ENCODE data around the gene GABRE.
"Not testable (repeated sequence)": the region's sequence is repeated elsewhere in the genome, so short reads cannot be mapped to it uniquely, and the experiment has no call there.

Gene GABRE

GRCh38 chrX:151970027-151970426 is 4.4 kb downstream of the GABRE start:
- DNase-seq (ENCODE audit: low spot score), result no peak

GRCh38 chrX:151966236-151966635 is 8.2 kb downstream of the GABRE start:
- no peak for DNase-seq (ENCODE audit: low spot score)

- no peak for DNase-seq (ENCODE audit: low spot score)
Measured at GRCh38 chrX:151962034-151962433, 12.4 kb downstream of the GABRE start.

- DNase-seq (ENCODE audit: low spot score), result no peak
Measured at GRCh38 chrX:151958101-151958500, 16.4 kb downstream of the GABRE start.

GRCh38 chrX:151954730-151955129 is 19.7 kb downstream of the GABRE start:
- DNase-seq (ENCODE audit: low spot score), result no peak

GRCh38 chrX:151938172-151938571 is 36.3 kb downstream of the GABRE start:
- no peak for DNase-seq (ENCODE audit: low spot score)

- no peak for DNase-seq (ENCODE audit: low spot score)
Measured at GRCh38 chrX:151935358-151935757, 39.1 kb downstream of the GABRE start.

- peak; percentile 4 for DNase-seq (ENCODE audit: low spot score)
Measured at GRCh38 chrX:151929126-151929525, 45.4 kb downstream of the GABRE start.

- DNase-seq (ENCODE audit: low spot score), result no peak
Measured at GRCh38 chrX:151923648-151924047, 50.8 kb downstream of the GABRE start.

GRCh38 chrX:151922692-151923091 is 51.8 kb downstream of the GABRE start:
- no peak for DNase-seq (ENCODE audit: low spot score)

- DNase-seq (ENCODE audit: low spot score), result no peak
Measured at GRCh38 chrX:151921866-151922265, 52.6 kb downstream of the GABRE start.

- no peak for DNase-seq (ENCODE audit: low spot score)
Measured at GRCh38 chrX:151921292-151921691, 53.2 kb downstream of the GABRE start.

GRCh38 chrX:151920530-151920929 is 53.9 kb downstream of the GABRE start:
- DNase-seq (ENCODE audit: low spot score), result no peak

GRCh38 chrX:151920101-151920500 is 54.4 kb downstream of the GABRE start:
- DNase-seq (ENCODE audit: low spot score), result no peak

- DNase-seq (ENCODE audit: low spot score), result no peak
Measured at GRCh38 chrX:151919610-151920009, 54.9 kb downstream of the GABRE start.

- DNase-seq (ENCODE audit: low spot score), result not testable (repeated sequence)
Measured at GRCh38 chrX:151918736-151919135, 55.7 kb downstream of the GABRE start.

GRCh38 chrX:151912780-151913179 is 61.7 kb downstream of the GABRE start, which contains the start of gene MAGEA4:
Gene MAGEA4, plus strand, starts transcription at chrX:151912889. Its CDS starts 10,776 bp downstream, at chrX:151923665.
- DNase-seq (ENCODE audit: low spot score), result no peak

- no peak for DNase-seq (ENCODE audit: low spot score)
Measured at GRCh38 chrX:151912221-151912620, 62.3 kb downstream of the GABRE start.

- DNase-seq (ENCODE audit: low spot score), result no peak
Measured at GRCh38 chrX:151904989-151905388, 69.5 kb downstream of the GABRE start.

Measured in GM03348 (cell line).